ENCODE measurements around the gene SLX4IP. TPM values are rescaled to one million over a fixed set of nuclear protein-coding genes. Genes with fewer than 3 reads are reported as not detected.

SLX4IP gene
- total RNA-seq, 2 donors from 2014 or later, result 4.7 to 5.8 TPM

DNA sequence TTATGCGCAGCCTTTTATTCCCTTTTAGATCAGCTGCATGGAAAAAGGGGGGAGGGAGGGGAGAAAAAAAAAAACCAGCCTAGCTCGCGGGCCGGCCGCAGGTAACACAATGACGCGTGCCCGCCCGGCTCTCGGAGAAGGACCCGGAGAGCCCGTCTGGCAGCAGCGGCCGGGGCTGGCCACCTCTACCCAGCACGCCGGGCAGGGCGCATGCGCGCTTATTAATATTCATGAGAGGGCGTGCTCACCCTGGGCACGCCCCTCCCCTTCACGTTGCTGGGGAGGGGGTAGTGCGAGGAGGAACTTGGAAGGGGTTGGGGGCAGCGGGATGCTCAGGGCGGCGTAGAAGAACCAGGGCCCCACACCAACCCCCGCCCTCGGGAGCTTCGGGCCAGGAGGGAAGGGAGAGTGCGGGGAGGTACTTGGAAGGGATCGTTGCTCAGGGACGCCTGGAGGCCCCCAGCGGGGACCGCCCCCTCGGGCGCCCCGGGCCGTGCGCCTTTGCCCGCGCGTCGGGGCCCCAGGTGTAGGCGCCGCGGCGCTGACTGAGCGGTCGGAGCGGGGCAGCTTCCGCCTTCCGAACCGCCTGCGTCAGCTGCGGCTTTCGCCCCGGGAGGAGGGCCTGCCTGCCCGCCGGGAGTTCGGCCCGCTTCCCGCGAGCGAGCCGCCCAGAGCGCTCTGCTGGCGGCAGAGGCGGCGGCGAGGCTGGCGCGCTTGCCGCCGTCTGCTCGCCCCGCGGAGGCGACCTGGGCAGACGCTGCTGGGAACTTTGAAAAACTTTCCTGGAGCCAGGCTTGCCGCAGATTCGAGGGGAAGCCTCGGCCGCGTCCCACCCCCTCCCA is 239.0 kb downstream of the SLX4IP start, which contains the start of gene JAG1:
Gene JAG1, minus strand, starts transcription at position 158 of the 842 bp plus-strand sequence. CDS start 469 bp downstream, outside the sequence.
- no peak for TF ChIP-seq CTCF (IDR thresholded peaks at IDR 0.05)
- Histone ChIP-seq H3K9me3 (no peaks in the 10 kb centered on the region), H3K4me3 (peak within 1 kb of the TSS; percentile 96), H3K27me3 (replicated peaks; ENCODE audit: insufficient read depth) (no peaks in the 10 kb centered on the region), H3K36me3 (no peaks in the 10 kb centered on the region), H3K27ac (peak within 1 kb of the TSS; percentile 95 to 100), H3K4me1 (ENCODE audit: control insufficient read depth in 1 of 2, low read depth in 2 of 2) (peaks cover 5 to 20% of the 10 kb centered on the region in 2 donors)
- ATAC-seq (ENCODE audit: insufficient number of reproducible peaks, low FRiP score, low read depth) (peak; percentile 77), DNase-seq (ENCODE audit: low spot score) (peak; percentile 91)

DNA sequence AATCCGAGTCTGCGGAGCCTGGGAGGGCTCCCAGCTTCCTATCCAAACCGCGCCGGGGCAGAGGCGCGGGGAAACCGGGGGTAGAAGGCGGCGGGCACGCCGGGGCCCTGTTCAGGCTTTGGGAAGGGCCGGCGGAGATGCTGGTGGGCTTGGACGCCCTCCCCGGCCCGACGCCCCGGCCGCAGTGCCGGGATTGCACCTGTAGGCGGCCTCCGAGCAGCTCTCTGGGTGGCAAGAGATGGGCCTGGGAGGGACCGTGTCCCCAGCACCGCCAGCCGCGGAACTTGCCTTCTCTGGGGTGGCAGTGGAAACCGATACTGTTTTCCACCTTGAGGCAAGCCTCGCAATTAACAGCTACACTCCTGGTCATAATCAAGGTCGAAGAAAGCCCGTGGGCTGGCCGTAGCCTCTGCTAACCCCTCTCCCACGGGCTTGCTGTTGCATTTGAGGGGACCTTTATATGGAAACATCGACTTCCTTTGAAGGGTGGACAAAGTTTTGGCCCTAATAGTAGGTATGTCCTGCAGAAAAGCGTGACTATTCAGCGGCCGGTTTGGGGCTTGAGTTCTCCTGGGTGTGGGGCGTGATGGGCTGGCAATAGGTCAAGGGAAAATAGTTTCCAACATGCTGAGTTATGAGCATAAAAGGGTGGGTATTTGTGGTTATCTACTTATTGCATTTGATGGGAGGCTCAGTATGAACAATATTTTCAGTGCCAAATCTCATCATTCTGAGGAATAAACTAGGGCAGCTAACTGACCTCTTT is 239.8 kb downstream of the SLX4IP start:
- ATAC-seq (ENCODE audit: insufficient number of reproducible peaks, low FRiP score, low read depth) (peak; percentile 31), DNase-seq (ENCODE audit: low spot score) (no peak)
- TF ChIP-seq CTCF (IDR thresholded peaks at IDR 0.05), result peak; percentile 91
- H3K4me3 ChIP-seq, result peak overlapping the region; percentile 96
- H3K36me3 ChIP-seq, result no peaks in the 10 kb centered on the region
- no peaks in the 10 kb centered on the region for H3K27me3 ChIP-seq (replicated peaks; ENCODE audit: insufficient read depth)
- no peaks in the 10 kb centered on the region for H3K9me3 ChIP-seq
- H3K27ac ChIP-seq, result peak overlapping the region; percentile 95 to 100
- H3K4me1 ChIP-seq (ENCODE audit: control insufficient read depth in 1 of 2, low read depth in 2 of 2), result peaks cover 5 to 14% of the 10 kb centered on the region in 2 donors

DNA sequence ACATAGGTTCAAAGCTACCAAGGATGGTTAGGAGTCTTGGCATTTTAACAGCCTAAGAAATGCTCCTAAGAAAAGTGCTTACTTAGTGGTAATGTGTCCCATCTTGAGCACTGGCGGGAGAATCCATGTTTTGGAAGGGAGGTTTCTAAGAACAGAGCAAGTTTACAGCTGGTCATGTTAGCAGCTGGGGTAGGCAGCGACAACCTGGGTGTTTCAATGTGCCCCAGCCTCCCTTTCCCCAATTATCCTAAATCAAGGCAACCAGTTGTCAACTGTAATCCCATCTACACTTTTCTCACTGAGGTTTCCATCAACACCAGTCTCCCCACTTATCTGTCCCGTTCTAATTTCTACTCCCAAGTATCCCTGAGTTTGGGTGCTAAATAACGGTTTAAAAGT is 240.3 kb downstream of the SLX4IP start:
- peak overlapping the region; percentile 95 to 100 for H3K27ac ChIP-seq
- H3K36me3 ChIP-seq, result no peaks in the 10 kb centered on the region
- peaks cover 5 to 10% of the 10 kb centered on the region in 2 donors for H3K4me1 ChIP-seq (ENCODE audit: control insufficient read depth in 1 of 2, low read depth in 2 of 2)
- peak overlapping the region; percentile 96 for H3K4me3 ChIP-seq
- ATAC-seq (ENCODE audit: insufficient number of reproducible peaks, low FRiP score, low read depth) (no peak), DNase-seq (ENCODE audit: low spot score) (no peak)
- no peaks in the 10 kb centered on the region for H3K27me3 ChIP-seq (replicated peaks; ENCODE audit: insufficient read depth)
- TF ChIP-seq CTCF (IDR thresholded peaks at IDR 0.05), result no peak
- H3K9me3 ChIP-seq, result no peaks in the 10 kb centered on the region

GRCh38 chr20:10676518-10676917 is 241.4 kb downstream of the SLX4IP start:
- Histone ChIP-seq H3K9me3 (no peaks in the 10 kb centered on the region), H3K36me3 (no peaks in the 10 kb centered on the region), H3K4me3 (no peak overlapping the region), H3K4me1 (ENCODE audit: control insufficient read depth in 1 of 2, low read depth in 2 of 2) (peaks cover 5 to 10% of the 10 kb centered on the region in 2 donors), H3K27me3 (replicated peaks; ENCODE audit: insufficient read depth) (no peaks in the 10 kb centered on the region), H3K27ac (no peak overlapping the region)
- DNase-seq (ENCODE audit: low spot score), result no peak
- no peak for ATAC-seq (ENCODE audit: insufficient number of reproducible peaks, low FRiP score, low read depth)
- no peak for TF ChIP-seq CTCF (IDR thresholded peaks at IDR 0.05)

Other genes starting within 250 kb of the SLX4IP start
- gene SNAP25, start 216.5 kb upstream of the SLX4IP start, total RNA-seq, result 1 to 10 TPM; 1.3 to 4.7 TPM
- 10 to 100 TPM; 11.4 to 13.0 TPM for gene MKKS, start 1.1 kb upstream of the SLX4IP start, total RNA-seq
- gene JAG1, start 238.7 kb downstream of the SLX4IP start, total RNA-seq, result 100 to 1,000 TPM; 237 to 253 TPM